Effector memory CD4-positive, alpha-beta T cell (primary cell): ENCODE measurements around the gene UBAC1.
"Not testable (repeated sequence)": the region's sequence is repeated elsewhere in the genome, so short reads cannot be mapped to it uniquely, and the experiment has no call there.

ENCODE experiments used
- DNase-seq, 3 donors: peaks; one replicate each; pipeline ENCODE4 v3.0.0-alpha.2; 2020
- H3K27ac ChIP-seq: 2 replicates; pipeline ENCODE4 v1.7.0; 2013; ENCODE audit warnings: mild to moderate bottlenecking, low read length, moderate library complexity; ENCODE audit not compliant: insufficient read depth, poor library complexity, severe bottlenecking
- H3K27me3 ChIP-seq: replicated peaks from 2 replicates; pipeline ENCODE4 v1.7.0; 2013; ENCODE audit warnings: mild to moderate bottlenecking, low read length; ENCODE audit not compliant: insufficient read depth, control insufficient read depth, poor library complexity, severe bottlenecking
- H3K36me3 ChIP-seq: 2 replicates; pipeline ENCODE4 v1.7.0; 2013; ENCODE audit warnings: mild to moderate bottlenecking, low read length, moderate library complexity; ENCODE audit not compliant: control insufficient read depth, insufficient read depth
- H3K4me1 ChIP-seq: 2 replicates; pipeline ENCODE4 v1.7.0; 2013; ENCODE audit warnings: low read length, mild to moderate bottlenecking; ENCODE audit not compliant: control insufficient read depth, insufficient read depth, poor library complexity, severe bottlenecking
- H3K4me3 ChIP-seq: 2 replicates; pipeline ENCODE4 v1.7.0; 2013; ENCODE audit warnings: low read length, low read depth, mild to moderate bottlenecking; ENCODE audit not compliant: insufficient read depth, poor library complexity, severe bottlenecking
- H3K9me3 ChIP-seq: 2 replicates; pipeline ENCODE4 v1.7.0; 2013; ENCODE audit warnings: mild to moderate bottlenecking, low read length, moderate library complexity; ENCODE audit not compliant: control insufficient read depth

The UBAC1 gene

GRCh38 chr9:135921749-135922310, 39.3 kb downstream of the UBAC1 start:
- no peaks in the 10 kb centered on the region for H3K36me3 ChIP-seq
- peaks cover 16% of the 10 kb centered on the region for H3K9me3 ChIP-seq
- no peak overlapping the region for H3K27ac ChIP-seq
- DNase-seq: no peak
- H3K4me3 ChIP-seq: no peak overlapping the region
- peaks cover 5% of the 10 kb centered on the region for H3K4me1 ChIP-seq
- H3K27me3 ChIP-seq: no peaks in the 10 kb centered on the region

- Histone ChIP-seq H3K4me1 (peaks cover 5% of the 10 kb centered on the region), H3K4me3 (no peak overlapping the region), H3K27me3 (no peaks in the 10 kb centered on the region), H3K9me3 (peaks cover 16% of the 10 kb centered on the region), H3K27ac (no peak overlapping the region), H3K36me3 (no peaks in the 10 kb centered on the region)
- DNase-seq: no peak
These were observed 40.1 kb downstream of the UBAC1 start for GRCh38 chr9:135920973-135921585.

- Histone ChIP-seq H3K27ac (no peak overlapping the region), H3K27me3 (no peaks in the 10 kb centered on the region), H3K36me3 (no peaks in the 10 kb centered on the region), H3K4me1 (peaks cover under 1% of the 10 kb centered on the region), H3K4me3 (no peak overlapping the region), H3K9me3 (peaks cover 16% of the 10 kb centered on the region)
- DNase-seq: no peak
These were observed 40.8 kb downstream of the UBAC1 start for GRCh38 chr9:135920256-135920930.

- DNase-seq: no peak
- Histone ChIP-seq H3K27me3 (no peaks in the 10 kb centered on the region), H3K27ac (no peak overlapping the region), H3K4me3 (no peak overlapping the region), H3K9me3 (peaks cover 16% of the 10 kb centered on the region), H3K36me3 (peaks cover 4% of the 10 kb centered on the region), H3K4me1 (no peaks in the 10 kb centered on the region)
These were observed 41.8 kb downstream of the UBAC1 start for GRCh38 chr9:135919318-135919890.

GRCh38 chr9:135916227-135916626, 44.9 kb downstream of the UBAC1 start:
- DNase-seq, H3K27ac ChIP-seq, H3K27me3 ChIP-seq, H3K4me1 ChIP-seq, H3K4me3 ChIP-seq: not testable (repeated sequence)
- H3K9me3 ChIP-seq: peaks cover 16% of the 10 kb centered on the region
- peaks cover 13% of the 10 kb centered on the region for H3K36me3 ChIP-seq

- Histone ChIP-seq H3K36me3 (peaks cover 19% of the 10 kb centered on the region), H3K4me1 (no peaks in the 10 kb centered on the region)
These were observed 46.3 kb downstream of the UBAC1 start for GRCh38 chr9:135914921-135915320.

GRCh38 chr9:135911233-135911632, 49.9 kb downstream of the UBAC1 start:
- not testable (repeated sequence) for H3K9me3 ChIP-seq, H3K27me3 ChIP-seq, DNase-seq, H3K27ac ChIP-seq, H3K4me3 ChIP-seq
- Histone ChIP-seq H3K36me3 (peaks cover 19% of the 10 kb centered on the region), H3K4me1 (peaks cover 16% of the 10 kb centered on the region)

More at GRCh38 chr9:135914921-135915320, 46.3 kb downstream of the UBAC1 start:
- Histone ChIP-seq H3K27me3 (no peaks in the 10 kb centered on the region), H3K9me3 (peaks cover 16% of the 10 kb centered on the region), H3K4me3 (no peak overlapping the region), H3K27ac (no peak overlapping the region)
- DNase-seq: no peak

GRCh38 chr9:135910757-135911156, 50.4 kb downstream of the UBAC1 start:
- H3K9me3 ChIP-seq: no peaks in the 10 kb centered on the region
- peaks cover 19% of the 10 kb centered on the region for H3K36me3 ChIP-seq
- peaks cover 21% of the 10 kb centered on the region for H3K4me1 ChIP-seq
- H3K4me3 ChIP-seq: no peak overlapping the region
- no peak overlapping the region for H3K27ac ChIP-seq
- no peak for DNase-seq
- no peaks in the 10 kb centered on the region for H3K27me3 ChIP-seq

- H3K4me1 ChIP-seq: peaks cover 23% of the 10 kb centered on the region
- no peaks in the 10 kb centered on the region for H3K27me3 ChIP-seq
- no peak overlapping the region for H3K4me3 ChIP-seq
- H3K27ac ChIP-seq: no peak overlapping the region
- H3K9me3 ChIP-seq: no peaks in the 10 kb centered on the region
- DNase-seq: no peak
- peaks cover 18% of the 10 kb centered on the region for H3K36me3 ChIP-seq
These were observed 51.0 kb downstream of the UBAC1 start for GRCh38 chr9:135910216-135910615.

- Histone ChIP-seq H3K4me3 (no peak overlapping the region), H3K4me1 (peaks cover 24% of the 10 kb centered on the region), H3K9me3 (no peaks in the 10 kb centered on the region), H3K27ac (no peak overlapping the region), H3K36me3 (peaks cover 15% of the 10 kb centered on the region), H3K27me3 (no peaks in the 10 kb centered on the region)
- DNase-seq: no peak
These were observed 51.8 kb downstream of the UBAC1 start for GRCh38 chr9:135909371-135909770.
